NCI-H774 (cell line): Measurements from ENCODE around the gene PLA2G4A.
"Not testable (repeated sequence)": the region's sequence is repeated elsewhere in the genome, so short reads cannot be mapped to it uniquely, and the experiment has no call there.

ENCODE experiments used
- DNase-seq: peaks from one replicate; lab custom pipeline; 2025; lab: John Stamatoyannopoulos, UW

The PLA2G4A gene

GRCh38 chr1:186875896-186876835, 47.4 kb downstream of the PLA2G4A start:
- DNase-seq, result no peak

- DNase-seq, result no peak
Observed at GRCh38 chr1:186878356-186878755, 49.6 kb downstream of the PLA2G4A start.

GRCh38 chr1:186880982-186881381, 52.2 kb downstream of the PLA2G4A start:
- DNase-seq, result no peak

- DNase-seq, result no peak
Observed at GRCh38 chr1:186882372-186883134, 53.8 kb downstream of the PLA2G4A start.

GRCh38 chr1:186884251-186884650, 55.5 kb downstream of the PLA2G4A start:
- DNase-seq, result no peak

- no peak for DNase-seq
Observed at GRCh38 chr1:186887203-186887602, 58.5 kb downstream of the PLA2G4A start.

- DNase-seq, result no peak
Observed at GRCh38 chr1:186888367-186888766, 59.6 kb downstream of the PLA2G4A start.

- no peak for DNase-seq
Observed at GRCh38 chr1:186892936-186893335, 64.2 kb downstream of the PLA2G4A start.

GRCh38 chr1:186894415-186894814, 65.7 kb downstream of the PLA2G4A start:
- no peak for DNase-seq

GRCh38 chr1:186896211-186896610, 67.5 kb downstream of the PLA2G4A start:
- no peak for DNase-seq

- no peak for DNase-seq
Observed at GRCh38 chr1:186897008-186897407, 68.3 kb downstream of the PLA2G4A start.

- no peak for DNase-seq
Observed at GRCh38 chr1:186899577-186899976, 70.8 kb downstream of the PLA2G4A start.

- no peak for DNase-seq
Observed at GRCh38 chr1:186899977-186900376, 71.2 kb downstream of the PLA2G4A start.

- DNase-seq, result no peak
Observed at GRCh38 chr1:186900539-186901237, 71.9 kb downstream of the PLA2G4A start.

GRCh38 chr1:186901631-186902030, 72.9 kb downstream of the PLA2G4A start:
- DNase-seq, result no peak

GRCh38 chr1:186903374-186904136, 74.8 kb downstream of the PLA2G4A start:
- no peak for DNase-seq

GRCh38 chr1:186904361-186904760, 75.6 kb downstream of the PLA2G4A start:
- DNase-seq, result no peak

GRCh38 chr1:186905561-186905960, 76.8 kb downstream of the PLA2G4A start:
- no peak for DNase-seq

- no peak for DNase-seq
Observed at GRCh38 chr1:186915555-186915954, 86.8 kb downstream of the PLA2G4A start.

GRCh38 chr1:186917106-186917786, 88.5 kb downstream of the PLA2G4A start:
- DNase-seq, result not testable (repeated sequence)

- not testable (repeated sequence) for DNase-seq
Observed at GRCh38 chr1:186921386-186921785, 92.6 kb downstream of the PLA2G4A start.
